HG03460 (cell line): ENCODE measurements around the gene GFOD1.
"Not testable (repeated sequence)": the region's sequence is repeated elsewhere in the genome, so short reads cannot be mapped to it uniquely, and the experiment has no call there.

Experiments used
- ATAC-seq: cut with Tn5 transposase; IDR thresholded peaks from one replicate; pipeline ENCODE4 v1.9.1; 2021; ENCODE audit not compliant: unreplicated experiment

The GFOD1 gene

GRCh38 chr6:13466304-13467215, 20.8 kb downstream of the GFOD1 start:
- peak; percentile 46 for ATAC-seq

GRCh38 chr6:13465734-13466133, 21.7 kb downstream of the GFOD1 start:
- no peak for ATAC-seq

GRCh38 chr6:13463941-13464340, 23.5 kb downstream of the GFOD1 start:
- no peak for ATAC-seq

- ATAC-seq: no peak
These were observed 24.1 kb downstream of the GFOD1 start for GRCh38 chr6:13463328-13463717.

- no peak for ATAC-seq
These were observed 24.7 kb downstream of the GFOD1 start for GRCh38 chr6:13462458-13463327.

- ATAC-seq: no peak
These were observed 25.6 kb downstream of the GFOD1 start for GRCh38 chr6:13461805-13462204.

- ATAC-seq: no peak
These were observed 26.1 kb downstream of the GFOD1 start for GRCh38 chr6:13461307-13461706.

- ATAC-seq: not testable (repeated sequence)
These were observed 27.1 kb downstream of the GFOD1 start for GRCh38 chr6:13460289-13460688.

GRCh38 chr6:13457577-13457976, 29.8 kb downstream of the GFOD1 start:
- ATAC-seq: no peak

GRCh38 chr6:13455552-13455966, 31.8 kb downstream of the GFOD1 start:
- no peak for ATAC-seq

GRCh38 chr6:13454286-13455221, 32.8 kb downstream of the GFOD1 start:
- ATAC-seq: peak; percentile 46

- ATAC-seq: no peak
These were observed 33.6 kb downstream of the GFOD1 start for GRCh38 chr6:13453771-13454251.

- ATAC-seq: no peak
These were observed 34.2 kb downstream of the GFOD1 start for GRCh38 chr6:13453153-13453552.

GRCh38 chr6:13452346-13453117, 34.9 kb downstream of the GFOD1 start:
- ATAC-seq: no peak

GRCh38 chr6:13451181-13451895, 36.1 kb downstream of the GFOD1 start:
- ATAC-seq: no peak

- no peak for ATAC-seq
These were observed 36.8 kb downstream of the GFOD1 start for GRCh38 chr6:13450628-13451027.

- ATAC-seq: no peak
These were observed 39.3 kb downstream of the GFOD1 start for GRCh38 chr6:13447949-13448724.

GRCh38 chr6:13446381-13446780, 41.0 kb downstream of the GFOD1 start:
- ATAC-seq: no peak
